SK-N-SH (cell line): ENCODE measurements around the gene IMPA2. TPM values are rescaled to one million over a fixed set of nuclear protein-coding genes. Genes with fewer than 3 reads are reported as not detected.
"Not testable (repeated sequence)": the region's sequence is repeated elsewhere in the genome, so short reads cannot be mapped to it uniquely, and the experiment has no call there.

Experiments used
- CTCF ChIA-PET: fragments of 300-600, 350-600 bp; formaldehyde crosslinking; extraction: SDS; loops from one replicate; lab custom pipeline; 2021; lab: Yijun Ruan, JAX
- POLR2A ChIA-PET: fragments of 350-600 bp; sonication (Branson Sonifier 250); formaldehyde crosslinking; extraction: SDS; loops from one replicate; lab custom pipeline; 2020; ENCODE audit warnings: antibody characterized with exemption, inconsistent platforms; lab: Yijun Ruan, JAX
- DNase-seq: peaks from one replicate; pipeline ENCODE4 v3.0.0; 2012
- H2AFZ ChIP-seq: fragments of 200-600 bp; sonication (generic); 2 replicates; pipeline ENCODE4 v1.8.1; 2016; ENCODE audit warnings: antibody characterized with exemption, mild to moderate bottlenecking, low read depth
- H3F3A ChIP-seq: fragments of 200-600 bp; sonication (generic); replicated peaks from 2 replicates; pipeline ENCODE3; 2016; ENCODE audit warnings: antibody characterized with exemption, mild to moderate bottlenecking; ENCODE audit not compliant: insufficient read depth
- H3K27ac ChIP-seq, 2 experiments: fragments of 200-500 bp in 1 of 2; fragments of 200-600 bp in 1 of 2; sonication (Bioruptor generic) in 1 of 2; sonication (generic), shearing (Covaris generic) in 1 of 2; 2 replicates each; pipeline versions ENCODE4 v1.5.1 to v1.6.1; 2014 to 2016; ENCODE audit warnings: low read depth in 2 of 2, inconsistent platforms in 1 of 2, low read length in 1 of 2, mild to moderate bottlenecking in 1 of 2, mixed read lengths in 1 of 2
- H3K27me3 ChIP-seq: fragments of 200-600 bp; sonication (generic), shearing (Covaris generic); 2 replicates; pipeline ENCODE4 v1.6.1; 2016; ENCODE audit warnings: mixed run types; ENCODE audit not compliant: insufficient read depth
- H3K36me3 ChIP-seq, 2 experiments: fragments of 200-500 bp in 1 of 2; fragments of 200-600 bp in 1 of 2; sonication (Bioruptor generic) in 1 of 2; sonication (generic) in 1 of 2; replicated peaks in 1 of 2; 2 replicates each; pipeline versions ENCODE3 to v1.5.1; 2014 to 2016; ENCODE audit warnings: low read length in 1 of 2, mild to moderate bottlenecking in 1 of 2; ENCODE audit not compliant: insufficient read depth in 2 of 2, control insufficient read depth in 1 of 2
- H3K4me1 ChIP-seq, 2 experiments: fragments of 200-500 bp in 1 of 2; fragments of 200-600 bp in 1 of 2; sonication (Bioruptor generic) in 1 of 2; sonication (generic), shearing (Covaris generic) in 1 of 2; 2 replicates each; pipeline versions ENCODE4 v1.5.1 to v1.6.1; 2014 to 2016; ENCODE audit warnings: low read depth in 1 of 2, low read length in 1 of 2, mixed run types in 1 of 2; ENCODE audit not compliant: insufficient read depth in 2 of 2, control insufficient read depth in 1 of 2
- H3K4me2 ChIP-seq: fragments of 200-600 bp; sonication (generic), shearing (Covaris generic); 2 replicates; pipeline ENCODE4 v1.6.1; 2017; ENCODE audit warnings: mixed run types
- H3K4me3 ChIP-seq, 2 experiments: fragments of 200-500 bp in 1 of 2; fragments of 200-600 bp in 1 of 2; sonication (Bioruptor generic) in 1 of 2; sonication (generic), shearing (Covaris generic) in 1 of 2; 2 replicates each; pipeline versions ENCODE4 v1.5.1 to v1.8.1; 2014 to 2016; ENCODE audit warnings: low read depth in 2 of 2, inconsistent platforms in 1 of 2, low read length in 1 of 2, mild to moderate bottlenecking in 1 of 2, mixed read lengths in 1 of 2, moderate library complexity in 1 of 2
- H3K79me2 ChIP-seq: fragments of 200-600 bp; sonication (generic); 2 replicates; pipeline ENCODE4 v1.8.1; 2017; ENCODE audit warnings: mild to moderate bottlenecking; ENCODE audit not compliant: insufficient read depth
- H3K9ac ChIP-seq: fragments of 200-600 bp; sonication (generic); 2 replicates; pipeline ENCODE4 v1.6.1; 2017; ENCODE audit warnings: mixed run types
- H3K9me2 ChIP-seq: fragments of 200-600 bp; sonication (generic); 2 replicates; pipeline ENCODE4 v1.6.1; 2017; ENCODE audit warnings: mixed run types
- H3K9me3 ChIP-seq: fragments of 200-600 bp; sonication (generic); 2 replicates; pipeline ENCODE4 v1.6.1; 2017; ENCODE audit warnings: mixed run types, mild to moderate bottlenecking, moderate library complexity
- H4K20me1 ChIP-seq: fragments of 200-600 bp; sonication (generic); 2 replicates; pipeline ENCODE4 v1.6.1; 2017; ENCODE audit warnings: mild to moderate bottlenecking, mixed run types; ENCODE audit not compliant: insufficient read depth
- ELF1 ChIP-seq: IDR thresholded peaks from 2 replicates; pipeline ENCODE4 v1.4.0; 2012
- EP300 ChIP-seq, 2 experiments: IDR thresholded peaks; 2 replicates each; pipeline versions ENCODE4 v1.4.0 to v1.6.1; 2012; ENCODE audit warnings: borderline replicate concordance in 1 of 2, low read depth in 1 of 2, low read length in 1 of 2
- EZH2phosphoT487 ChIP-seq: fragments of 200-600 bp; sonication (generic); IDR thresholded peaks from 2 replicates; pipeline ENCODE4 v1.6.1; 2017; ENCODE audit warnings: low read depth, mixed run types, mild to moderate bottlenecking, antibody characterized with exemption, moderate library complexity, borderline replicate concordance
- FOSL2 ChIP-seq: IDR thresholded peaks from 2 replicates; pipeline ENCODE4 v1.4.0; 2012; ENCODE audit warnings: low read depth, mild to moderate bottlenecking, moderate library complexity, borderline replicate concordance
- MXI1 ChIP-seq: IDR thresholded peaks from 2 replicates; pipeline ENCODE4 v1.6.1; 2012; ENCODE audit warnings: mild to moderate bottlenecking, low read depth, low read length, improper control_type of control experiment
- REST ChIP-seq: IDR thresholded peaks from 2 replicates; pipeline ENCODE4 v1.6.1; 2012; ENCODE audit warnings: mild to moderate bottlenecking, low read depth, low read length, moderate library complexity
- SIN3A ChIP-seq: IDR thresholded peaks from 2 replicates; pipeline ENCODE4 v1.6.1; 2012; ENCODE audit warnings: low read depth, mild to moderate bottlenecking, low read length, moderate library complexity, borderline replicate concordance
- TEAD4 ChIP-seq: IDR thresholded peaks from 2 replicates; pipeline ENCODE4 v1.4.0; 2012; ENCODE audit warnings: mild to moderate bottlenecking, borderline replicate concordance; ENCODE audit not compliant: insufficient read depth
- USF1 ChIP-seq: IDR thresholded peaks from 2 replicates; pipeline ENCODE4 v1.4.0; 2012; ENCODE audit warnings: low read depth, borderline replicate concordance
- WGBS: methylation state at CpG from one replicate; pipeline ENCODE4 v1.1.6; 2017; ENCODE audit warnings: low lambda C conversion rate; 5-methylcytosine and 5-hydroxymethylcytosine counted together
- polyA plus RNA-seq, 3 experiments: library from polyadenylated mRNA; depleted of rRNA; stranded (reverse); fragments of >200 nt; gene quantifications; 2 replicates each; pipeline ENCODE4 v1.2.3, GENCODE V29; 2012

IMPA2 gene
- polyA plus RNA-seq, 1 of the 3 experiments (the other 2 are of a cell fraction): 0.18 TPM

- no peak for TF ChIP-seq REST
- no peak for TF ChIP-seq MXI1
- no peak for TF ChIP-seq TEAD4
- TF ChIP-seq EP300 (IDR thresholded peaks at IDR 0.05; ENCODE audit: borderline replicate concordance in 1 of 2, low read depth in 1 of 2, low read length in 1 of 2): no peak
These were observed 85.7 kb downstream of the IMPA2 start (continued) for GRCh38 chr18:12066910-12067511.

- POLR2A ChIA-PET: no interaction called here
- no CpG with 5 or more reads among the region's 26 CpGs for WGBS
These were observed 86.4 kb downstream of the IMPA2 start for GRCh38 chr18:12067671-12068070.

GRCh38 chr18:12068316-12068949, 87.1 kb downstream of the IMPA2 start:
- H3K4me1 ChIP-seq, H3K27ac ChIP-seq, H4K20me1 ChIP-seq, H2AFZ ChIP-seq, H3K4me3 ChIP-seq, H3K27me3 ChIP-seq, POLR2A ChIA-PET, H3K9me2 ChIP-seq, H3K79me2 ChIP-seq, CTCF ChIA-PET, H3F3A ChIP-seq, DNase-seq, H3K4me2 ChIP-seq, H3K9me3 ChIP-seq, H3K36me3 ChIP-seq, H3K9ac ChIP-seq: not testable (repeated sequence)
- WGBS: 86% methylated on average over 39 of the region's 44 CpGs

More at GRCh38 chr18:12067671-12068070, 86.4 kb downstream of the IMPA2 start:
- H3K4me3 ChIP-seq: no peak overlapping the region
- H3K4me1 ChIP-seq: no peaks in the 10 kb centered on the region
- H3K36me3 ChIP-seq: no peaks in the 10 kb centered on the region
- no peaks in the 10 kb centered on the region for H3K9me3 ChIP-seq
- no peak for TF ChIP-seq ELF1
- TF ChIP-seq REST: no peak
- no peak for TF ChIP-seq USF1
- TF ChIP-seq EZH2phosphoT487: no peak
- TF ChIP-seq TEAD4: no peak
- TF ChIP-seq FOSL2: no peak
- TF ChIP-seq MXI1: no peak
- no peak for TF ChIP-seq SIN3A
- no peaks in the 10 kb centered on the region for H4K20me1 ChIP-seq
- H3F3A ChIP-seq: no peaks in the 10 kb centered on the region
- no peak overlapping the region for H3K4me2 ChIP-seq
- no peak overlapping the region for H2AFZ ChIP-seq
- H3K27ac ChIP-seq: no peak overlapping the region
- no peaks in the 10 kb centered on the region; the same call in 1 of the 2 replicates for H3K27me3 ChIP-seq
- H3K9ac ChIP-seq: no peak overlapping the region
- H3K79me2 ChIP-seq: no peaks in the 10 kb centered on the region
- no peak for DNase-seq
- no peaks in the 10 kb centered on the region for H3K9me2 ChIP-seq
- CTCF ChIA-PET: no interaction called here
